GM19452 (cell line): ENCODE measurements around the gene TEX30.

ENCODE experiments used
- ATAC-seq: cut with Tn5 transposase; IDR thresholded peaks from one replicate; pipeline ENCODE4 v1.9.1; 2021; ENCODE audit not compliant: unreplicated experiment

TEX30 gene

DNA sequence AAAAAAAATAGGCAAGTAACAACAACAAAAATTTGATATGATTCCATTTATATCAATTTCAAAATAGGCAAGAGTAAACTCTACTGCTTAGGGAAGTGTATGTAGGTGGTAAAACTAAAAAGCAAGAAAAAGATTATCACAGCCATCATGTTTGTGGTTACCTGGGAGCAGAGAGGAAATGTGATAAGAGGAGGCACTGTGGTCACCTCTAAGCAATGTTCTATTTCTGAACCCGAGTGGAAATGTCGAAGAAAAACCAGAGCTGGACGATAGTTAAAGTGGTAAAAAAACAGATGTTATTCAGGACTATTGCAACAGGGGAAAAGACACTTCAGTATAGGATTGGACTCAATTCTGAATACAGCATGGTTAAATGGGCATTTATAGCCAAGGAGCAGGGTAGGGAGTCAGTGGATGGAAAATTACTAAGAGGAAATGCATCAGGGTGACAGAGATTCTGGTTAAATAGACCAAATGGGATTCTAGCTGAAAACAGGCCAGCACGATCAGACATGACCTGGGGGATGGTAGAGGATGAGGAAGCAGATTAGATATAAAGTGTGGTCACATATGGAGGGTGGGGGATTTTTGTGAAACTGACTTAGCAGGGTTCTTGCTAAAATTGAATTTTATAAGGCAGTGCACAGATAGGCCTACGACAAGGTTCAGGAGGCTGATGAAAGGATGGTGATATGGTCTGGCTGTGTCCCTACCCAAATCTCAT lies 6.0 kb upstream of the TEX30 start:
- ATAC-seq: no peak

DNA sequence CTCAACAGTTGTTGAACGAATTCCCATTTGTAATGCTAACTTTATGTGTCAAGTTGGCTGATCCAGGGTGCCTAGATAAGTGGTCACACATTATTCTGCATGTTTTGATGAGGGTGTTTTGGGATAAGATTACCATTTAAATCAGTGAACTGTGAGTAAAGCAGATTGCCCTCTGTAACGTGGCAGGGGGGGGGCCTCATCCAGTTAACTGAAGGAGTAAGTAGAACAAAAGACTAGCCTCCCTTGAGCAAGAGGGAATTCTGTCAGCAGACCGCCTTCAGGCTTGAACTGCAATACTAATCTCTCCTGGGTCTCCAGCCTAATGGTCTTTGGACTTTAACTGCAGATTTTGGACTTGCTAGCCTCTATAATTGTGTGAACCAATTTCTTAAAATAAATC lies 4.2 kb upstream of the TEX30 start:
- ATAC-seq: no peak

DNA sequence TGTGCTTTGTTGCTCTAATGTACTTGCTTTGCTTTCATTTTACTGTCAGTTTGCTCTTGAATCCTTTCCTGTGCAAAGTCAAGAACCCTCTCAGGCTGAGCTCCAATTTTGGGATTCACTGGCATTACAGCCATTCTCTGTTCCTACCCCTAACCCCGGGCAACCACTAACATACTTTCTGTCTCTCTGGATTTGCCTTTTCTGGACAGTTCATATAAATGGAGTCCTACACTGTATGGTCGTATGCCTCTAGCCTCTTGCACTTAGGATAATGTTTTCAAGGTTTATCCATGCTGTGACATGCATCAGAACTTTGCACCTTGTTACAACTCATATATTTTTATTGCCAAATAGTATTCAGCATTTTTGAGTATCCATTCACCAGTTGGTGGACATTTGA lies 2.7 kb upstream of the TEX30 start:
- no peak for ATAC-seq

DNA sequence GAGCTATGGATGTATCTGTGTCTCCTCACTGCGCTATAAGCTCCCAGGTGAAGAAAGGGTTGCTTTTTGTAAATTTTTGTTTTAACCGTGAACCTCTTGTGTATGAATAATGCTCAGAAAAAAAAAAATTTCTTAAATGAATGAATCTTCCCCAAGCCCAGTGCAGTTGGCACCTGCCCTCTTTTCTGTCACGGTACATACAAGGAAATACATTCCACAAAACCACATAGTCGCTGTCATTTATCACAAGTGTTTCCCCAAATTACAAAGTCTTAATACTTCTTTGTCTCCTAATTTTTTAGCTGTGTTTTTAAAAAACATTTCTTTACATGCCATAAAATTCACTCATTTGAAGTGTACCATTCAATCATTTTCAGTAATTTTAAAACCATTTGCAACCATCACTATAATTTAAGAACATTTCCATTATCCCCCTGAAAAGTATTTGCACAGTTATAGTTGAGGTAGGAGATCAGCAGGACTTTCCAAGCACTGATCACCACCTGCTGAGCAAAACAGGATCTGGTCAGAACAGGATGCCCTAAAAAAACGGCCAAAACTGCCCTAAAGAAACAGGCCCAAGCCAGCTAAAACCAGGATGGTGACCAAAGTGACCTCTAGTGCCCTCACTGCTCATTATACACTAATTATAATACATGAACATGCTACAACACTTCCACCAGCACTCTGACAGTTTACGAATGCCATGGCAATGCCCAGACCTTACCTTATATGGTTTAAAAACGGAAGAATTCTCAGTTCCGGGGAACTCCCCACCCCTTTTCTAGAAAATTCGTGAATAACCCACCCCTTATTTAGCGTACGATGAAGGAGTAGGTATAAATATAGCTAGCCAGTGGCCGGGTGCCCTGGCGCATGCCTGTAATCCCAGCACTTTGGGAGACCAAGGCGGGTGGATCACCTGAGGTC lies 1.3 kb upstream of the TEX30 start:
- ATAC-seq: no peak

DNA sequence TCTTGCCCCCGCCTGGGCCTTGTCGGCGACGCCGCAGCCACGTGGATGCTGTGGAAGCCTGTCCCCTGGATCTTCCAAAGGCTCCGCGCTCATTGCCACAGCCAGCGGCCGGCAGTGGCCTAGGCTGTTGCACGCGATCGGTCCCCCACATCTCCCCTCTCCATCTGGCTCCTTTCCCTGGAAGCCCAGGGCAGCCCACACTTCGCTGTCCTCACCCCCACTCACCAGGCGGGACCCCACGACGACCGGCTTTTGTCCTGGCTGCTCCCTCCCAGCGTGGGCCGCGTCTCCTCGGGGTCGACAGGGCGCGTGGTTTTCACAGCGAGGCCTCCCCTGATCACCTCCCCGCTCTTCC lies 605 bp upstream of the TEX30 start:
- ATAC-seq: no peak

DNA sequence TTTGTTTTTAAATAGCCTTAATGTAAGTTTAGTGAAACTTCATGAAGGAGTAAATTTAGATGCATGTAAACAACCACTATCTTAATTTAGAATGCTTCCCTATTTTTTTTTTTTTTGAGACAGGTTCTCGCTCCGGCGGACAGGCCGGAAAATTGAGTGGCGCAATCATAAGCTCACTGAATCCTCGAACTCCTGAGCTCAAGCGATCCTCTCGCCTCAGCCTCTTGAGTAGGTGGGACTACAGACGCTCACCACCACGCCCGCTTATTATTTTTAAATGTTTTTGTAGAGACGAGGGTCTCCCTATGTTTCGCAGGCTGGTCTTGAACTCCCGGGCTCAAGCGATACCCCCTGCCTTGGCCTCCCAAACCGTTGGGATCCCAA lies 1.6 kb downstream of the TEX30 start:
- ATAC-seq: no peak

DNA sequence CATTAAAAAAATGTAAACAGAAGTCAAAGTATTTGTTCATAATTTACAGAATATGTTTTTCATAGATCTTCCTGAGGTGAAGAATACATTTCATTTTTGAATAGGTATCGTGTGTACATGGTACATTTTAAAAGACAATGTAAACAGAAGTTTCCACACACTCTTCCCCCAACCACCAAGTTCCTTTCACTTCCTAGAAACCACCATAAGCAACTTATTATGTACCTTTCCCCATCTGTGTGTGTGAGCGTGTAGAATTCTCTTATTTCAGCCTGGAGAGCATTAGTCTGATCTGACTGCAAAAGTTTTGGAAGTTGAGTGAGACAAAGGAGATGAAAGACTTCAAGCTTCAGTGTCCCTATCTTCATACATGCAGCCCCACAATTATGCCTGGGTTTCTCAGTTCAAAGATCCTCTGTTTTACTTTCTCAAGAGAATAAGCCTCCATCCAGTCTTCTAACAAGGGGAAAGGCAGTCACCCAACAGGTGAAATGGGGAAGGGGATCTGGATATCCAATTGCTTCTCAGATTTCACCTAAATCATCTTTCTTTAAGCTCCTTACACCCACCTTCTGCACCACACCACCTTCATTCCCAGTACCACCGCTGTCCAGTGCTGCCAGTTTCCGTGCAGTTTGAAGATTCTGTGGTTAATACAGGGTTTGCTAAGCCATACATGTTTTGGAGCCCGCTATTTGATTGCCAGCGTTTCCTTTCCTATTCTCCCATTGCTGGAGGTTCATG lies 2.1 kb downstream of the TEX30 start:
- ATAC-seq: no peak

DNA sequence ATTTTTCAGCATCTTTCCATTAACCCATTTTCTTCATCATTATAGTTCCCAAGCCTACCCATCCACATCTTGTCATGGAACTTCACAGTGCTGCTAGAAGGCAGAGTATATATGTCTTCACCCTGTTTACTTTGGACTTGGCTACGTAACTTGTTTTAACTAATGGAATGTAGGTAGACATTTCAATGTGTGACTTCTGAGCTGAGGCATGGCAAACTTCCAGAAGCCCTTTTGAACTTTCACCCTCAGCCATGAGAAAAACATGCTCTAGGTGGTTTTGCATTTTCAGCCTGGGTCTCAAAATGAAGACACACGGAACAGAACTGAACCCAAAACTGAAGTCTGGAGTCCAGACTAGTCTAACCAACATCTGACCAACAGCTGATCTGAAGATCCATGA lies 3.2 kb downstream of the TEX30 start:
- ATAC-seq: no peak

DNA sequence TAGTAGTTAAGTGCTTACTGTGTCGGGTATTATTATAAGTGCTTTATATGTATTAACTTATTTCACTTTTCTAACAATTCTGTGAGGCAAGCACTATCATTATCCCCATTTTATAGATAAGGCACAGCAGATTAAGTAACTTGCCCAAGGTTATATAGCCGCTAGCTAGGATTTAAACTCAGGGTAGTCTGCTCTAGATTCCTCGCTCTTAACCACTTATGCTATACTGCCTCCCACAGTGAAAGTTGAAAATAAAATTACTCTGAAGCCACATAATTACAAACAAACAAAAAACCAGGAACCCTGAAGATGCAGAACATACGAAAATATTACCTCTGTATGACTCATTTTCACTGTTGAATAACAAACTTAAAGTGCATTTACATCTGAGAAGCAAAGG lies 3.9 kb downstream of the TEX30 start:
- no peak for ATAC-seq

DNA sequence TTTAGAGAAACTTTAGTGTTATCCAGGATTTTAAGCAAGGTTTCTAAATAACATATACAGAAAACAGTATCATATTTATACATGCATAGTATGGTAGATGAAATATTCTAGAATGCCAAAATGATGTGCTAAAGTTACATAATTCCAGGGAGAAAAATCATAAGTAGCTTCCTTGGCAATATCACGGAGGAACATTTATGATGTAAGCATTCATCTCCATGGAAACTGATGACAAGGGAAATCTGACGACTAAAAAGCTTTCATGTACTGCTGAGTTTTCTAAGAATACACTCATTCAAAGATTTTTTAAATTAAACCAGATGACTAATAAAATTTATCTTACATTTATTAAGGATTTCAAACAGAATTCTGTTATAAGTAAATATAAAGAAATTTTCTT lies 4.7 kb downstream of the TEX30 start:
- no peak for ATAC-seq

DNA sequence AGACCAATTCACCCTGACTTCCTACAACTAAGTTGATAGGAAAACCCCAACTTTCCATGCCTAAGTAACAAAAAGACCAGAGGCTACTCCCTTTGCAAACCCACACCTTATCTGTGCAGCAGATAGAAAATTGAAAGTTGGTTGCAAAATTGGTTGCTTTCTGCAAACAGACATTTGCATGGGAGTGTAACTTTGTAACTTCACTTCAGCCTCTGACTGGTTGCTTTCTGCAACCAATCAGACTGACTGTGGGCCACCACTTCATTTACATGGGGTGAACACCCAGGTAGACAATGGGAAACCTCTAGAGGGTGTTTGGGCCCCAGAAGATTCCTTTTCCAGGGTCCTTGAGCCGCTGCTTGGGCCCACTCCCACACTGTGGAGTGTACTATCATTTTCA lies 9.8 kb downstream of the TEX30 start:
- ATAC-seq: no peak

DNA sequence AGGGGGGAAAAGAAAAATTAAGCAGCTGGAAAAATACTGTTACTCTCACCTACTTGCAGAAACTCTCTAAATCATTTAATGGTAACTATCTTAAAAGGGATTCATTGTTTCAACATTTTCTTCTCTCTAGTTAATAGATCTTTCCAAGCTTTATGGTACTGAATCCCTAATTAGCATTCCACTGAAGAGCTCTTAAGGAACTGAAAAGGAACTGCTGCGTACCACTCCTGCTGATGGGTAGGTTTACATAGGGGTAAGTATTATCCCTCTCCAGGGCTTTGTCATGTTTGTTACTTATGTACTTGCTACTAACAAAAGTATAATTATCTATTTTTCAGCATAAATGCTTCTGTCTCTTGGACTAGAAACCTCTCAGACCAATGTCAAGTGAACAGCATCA lies 12.5 kb downstream of the TEX30 start:
- no peak for ATAC-seq

DNA sequence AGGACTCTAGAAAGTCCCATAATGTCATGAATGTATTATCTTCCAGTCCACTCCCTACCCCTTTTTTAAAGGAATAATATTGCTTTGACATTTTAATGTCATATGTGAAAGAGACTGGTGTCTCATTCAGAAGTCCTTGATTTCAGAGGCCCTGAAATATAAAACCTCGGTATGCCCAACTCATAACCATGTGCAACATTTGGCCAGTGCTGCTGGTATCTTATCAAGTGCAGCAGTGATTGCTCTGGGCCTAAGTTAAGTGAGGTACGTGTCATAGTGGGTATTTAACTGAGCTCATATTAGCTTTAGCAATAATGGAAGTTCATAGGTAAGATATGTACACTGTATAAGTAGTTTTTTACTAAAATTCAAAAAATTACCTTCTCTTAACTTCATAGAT lies 14.7 kb downstream of the TEX30 start:
- ATAC-seq: no peak

DNA sequence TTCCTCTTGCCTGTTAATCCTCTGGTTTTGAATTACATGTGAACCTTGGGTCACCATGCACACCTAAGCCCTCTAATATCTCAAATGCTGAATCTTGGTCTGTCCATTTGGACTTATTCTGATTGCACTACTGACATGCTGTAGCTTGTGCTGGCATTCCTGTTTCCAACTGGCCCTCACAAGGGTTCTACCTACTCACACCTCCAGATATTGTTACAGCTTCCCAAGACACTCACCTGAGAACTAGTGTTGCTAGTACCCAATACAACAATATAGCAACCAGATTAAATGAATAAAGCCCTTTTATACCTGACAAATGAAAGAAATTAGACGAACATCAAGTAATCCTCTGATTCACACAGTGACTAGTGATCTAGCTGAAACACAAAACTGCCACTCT lies 16.6 kb downstream of the TEX30 start:
- no peak for ATAC-seq

DNA sequence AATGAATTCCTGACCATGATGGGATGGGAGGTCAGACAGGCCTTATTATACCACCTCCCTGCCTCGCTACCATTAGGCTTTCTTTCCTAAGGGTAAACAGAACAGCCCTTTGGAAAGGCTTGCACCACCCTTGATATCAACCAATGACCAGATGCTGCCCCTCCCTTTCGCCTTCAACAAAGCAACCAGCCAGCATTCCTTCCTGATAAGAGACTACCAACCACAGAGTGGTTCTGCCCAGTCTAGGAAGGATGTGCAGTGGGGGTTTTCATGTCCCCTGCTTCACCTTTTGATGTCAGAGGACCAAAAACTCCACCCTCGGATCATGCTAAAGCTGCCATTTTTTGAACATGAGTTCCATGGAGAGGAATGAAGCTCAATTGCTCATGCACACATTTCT lies 21.7 kb downstream of the TEX30 start:
- ATAC-seq: no peak

DNA sequence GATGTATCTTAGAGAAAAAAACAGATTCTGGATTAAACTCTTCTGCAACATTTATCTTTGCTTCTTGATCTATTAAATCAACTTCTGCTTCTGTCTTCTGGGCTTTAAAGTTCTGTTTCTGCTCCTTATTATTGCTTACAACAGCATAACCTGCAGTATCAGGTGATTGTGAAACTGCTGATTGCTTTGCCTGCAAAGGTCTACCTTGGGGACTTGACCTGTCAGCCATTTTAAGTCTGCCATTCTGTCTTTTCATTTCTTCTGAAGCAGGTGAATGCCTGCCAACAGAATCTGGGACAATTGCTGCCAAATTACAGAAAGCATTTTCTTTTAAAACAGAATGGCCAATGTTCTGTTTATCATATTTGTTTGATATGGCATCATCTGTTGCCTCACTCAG lies 31.1 kb downstream of the TEX30 start:
- ATAC-seq: no peak

DNA sequence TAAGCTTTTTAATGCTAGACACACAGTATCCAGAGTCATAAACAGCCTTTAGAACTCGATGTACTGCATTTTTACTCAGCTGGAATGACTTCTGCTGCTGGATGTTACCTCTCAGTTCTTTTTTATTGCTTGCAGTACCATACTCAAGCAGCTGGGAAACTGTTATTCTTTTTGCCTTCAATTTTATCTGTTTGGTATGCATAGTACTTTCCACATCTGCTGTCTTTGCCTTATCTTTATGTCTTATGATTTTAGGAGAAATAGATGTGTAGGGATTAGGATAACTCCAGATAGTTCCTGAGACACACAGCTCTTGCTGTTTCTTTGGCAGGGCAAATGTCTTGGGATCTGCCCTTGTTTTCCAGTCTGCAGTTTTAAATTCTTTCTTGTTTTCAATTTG lies 31.5 kb downstream of the TEX30 start:
- ATAC-seq: no peak

DNA sequence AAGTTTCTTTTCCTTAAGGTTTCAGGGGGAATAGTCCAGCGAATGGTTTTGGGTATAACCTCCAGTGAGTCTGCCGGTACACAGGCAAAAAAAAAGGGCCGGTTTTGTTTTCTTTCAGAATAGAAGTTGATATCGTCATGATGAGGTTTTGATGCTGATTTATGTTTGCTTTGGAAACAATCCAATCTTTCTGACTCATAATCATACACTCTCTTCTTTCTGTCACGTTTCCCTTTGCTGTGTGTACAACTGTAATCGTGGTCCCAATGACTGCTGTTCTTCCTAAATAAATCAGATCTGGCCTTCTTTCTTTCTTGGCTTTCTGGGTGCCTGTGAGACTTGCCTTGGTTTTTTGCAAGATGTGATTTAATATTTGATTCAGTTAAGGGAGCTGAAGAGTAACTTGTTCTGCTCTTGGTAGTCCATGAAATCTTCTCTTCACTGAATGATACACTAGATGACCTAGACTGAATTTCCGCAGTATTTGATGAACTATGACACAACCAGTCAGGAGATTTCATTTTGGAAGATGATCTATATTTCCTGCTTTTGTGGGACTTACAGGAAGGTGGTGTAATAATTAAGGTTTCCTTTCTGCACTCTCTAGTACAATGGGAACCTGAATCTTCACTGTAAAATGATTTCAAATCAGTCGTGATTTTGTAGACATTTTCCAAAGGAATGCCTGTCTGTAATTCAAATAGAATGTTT lies 43.9 kb downstream of the TEX30 start:
- ATAC-seq: no peak

DNA sequence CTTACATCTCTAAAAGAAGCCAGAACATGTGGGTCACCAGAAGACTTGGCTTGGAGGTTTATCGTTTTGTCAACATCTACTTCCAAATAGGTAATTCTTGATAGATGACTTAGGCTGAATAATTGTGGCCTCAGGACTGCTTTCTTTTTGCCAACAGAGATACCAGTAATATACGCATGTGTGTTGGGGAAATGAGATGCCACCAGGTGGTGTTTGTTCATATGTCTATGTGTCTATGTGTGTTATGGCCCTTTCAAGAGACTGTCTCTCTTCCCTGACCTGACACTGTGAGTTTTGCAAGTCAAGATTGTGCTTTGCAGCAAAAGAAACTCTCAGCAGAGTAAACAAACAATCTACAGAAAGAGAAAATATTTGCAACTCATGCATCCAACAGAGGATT lies 47.2 kb downstream of the TEX30 start:
- no peak for ATAC-seq

DNA sequence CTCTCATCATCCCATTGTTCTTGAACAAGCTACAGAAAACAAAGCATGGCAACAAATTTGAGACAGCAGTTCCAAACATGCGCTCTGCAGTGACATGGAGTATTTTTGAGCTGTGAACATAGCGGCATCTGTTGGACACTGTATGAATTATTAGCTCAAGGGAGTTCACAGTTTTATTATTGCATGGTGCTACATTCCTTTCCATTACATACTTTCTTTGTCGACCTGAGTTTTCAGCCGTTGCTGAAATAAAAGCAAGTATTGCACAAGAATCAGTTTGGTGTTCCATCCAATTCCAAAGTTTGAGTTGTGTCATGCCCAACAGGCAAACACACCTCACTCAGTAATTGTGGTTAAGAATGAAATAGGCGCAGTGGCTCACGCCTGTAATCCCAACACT lies 48.7 kb downstream of the TEX30 start:
- no peak for ATAC-seq

DNA sequence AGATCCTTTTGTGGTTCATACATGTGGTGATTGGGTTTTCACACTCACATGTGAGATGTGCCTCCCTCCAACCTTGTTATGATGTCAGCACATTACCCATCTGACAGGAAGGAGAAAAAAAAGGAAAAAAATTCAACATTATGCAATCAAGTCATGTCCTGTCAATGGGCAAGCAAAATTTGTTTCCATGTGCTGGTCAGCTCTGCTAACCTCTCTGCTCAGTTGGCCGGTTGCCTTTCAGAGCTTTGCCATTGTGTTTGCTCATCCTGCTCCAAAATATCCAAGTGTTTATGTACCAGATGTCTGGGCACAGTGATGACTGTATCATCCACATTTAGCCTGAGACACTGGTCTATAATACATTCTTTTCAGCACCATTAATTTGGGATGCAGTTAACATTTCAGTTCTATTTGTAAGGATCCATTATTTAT lies 51.8 kb downstream of the TEX30 start:
- no peak for ATAC-seq
